GM12878 (cell line): ENCODE data around the gene SOBP. TPM values are rescaled to one million over a fixed set of nuclear protein-coding genes. Genes with fewer than 3 reads are reported as not detected.

Experiments
- ATAC-seq: fragments of 200-7000 bp; cut with Tn5 transposase; 3 replicates; pipeline ENCODE4 v1.9.1; 2020; ENCODE audit warnings: mild to moderate bottlenecking, moderate library complexity
- BruUV-seq: library from RNA; stranded (reverse); fragments of 400-500 nt; replicated peaks from 2 replicates; lab custom pipeline; 2021; lab: Mats Ljungman, UMichigan
- CTCF ChIA-PET: fragments of 300-600 bp; sonication (Branson Sonifier 250); formaldehyde crosslinking; extraction: SDS; loops from one replicate; lab custom pipeline; 2021; ENCODE audit warnings: inconsistent platforms; lab: Yijun Ruan, JAX
- POLR2A ChIA-PET: fragments of 350-600 bp; formaldehyde crosslinking; extraction: SDS; loops from one replicate; lab custom pipeline; 2021; ENCODE audit warnings: inconsistent platforms; lab: Charles Lee
- RAD21 ChIA-PET: fragments of 300-600 bp; sonication (Branson Sonifier 250); formaldehyde crosslinking; loops from one replicate; lab custom pipeline; 2023; ENCODE audit warnings: antibody characterized with exemption; ENCODE audit not compliant: unreplicated experiment; lab: Charles Lee
- SMC1A ChIA-PET: fragments of 300-600 bp; sonication (Branson Sonifier 250); formaldehyde crosslinking; loops from one replicate; lab custom pipeline; 2023; ENCODE audit not compliant: unreplicated experiment, uncharacterized antibody; lab: Charles Lee
- DNase-seq: peaks from one replicate; pipeline ENCODE4 v3.0.0-alpha.2; 2011; ENCODE audit warnings: low read depth, low spot score
- FAIRE-seq: peaks from 3 replicates; lab custom pipeline; 2011; peaks lifted over from hg19 to GRCh38; lab: Jason Lieb, UNC
- H2AFZ ChIP-seq: 2 replicates; pipeline ENCODE4 v1.6.0; 2011; ENCODE audit warnings: low read depth, low read length, control low read depth; ENCODE audit not compliant: control insufficient read depth
- H3K27ac ChIP-seq: 2 replicates; pipeline ENCODE4 v1.5.1; 2011; ENCODE audit warnings: control low read depth; ENCODE audit not compliant: control insufficient read depth, insufficient read depth
- H3K27me3 ChIP-seq, 2 experiments: replicated peaks in 1 of 2; 2 replicates each; pipeline versions ENCODE4 v1.6.0 to v1.6.1; 2011; ENCODE audit warnings: low read length in 1 of 2; ENCODE audit not compliant: control insufficient read depth in 2 of 2, insufficient read depth in 2 of 2
- H3K36me3 ChIP-seq, 2 experiments: 2 replicates each; pipeline ENCODE4 v1.5.1; 2011; ENCODE audit warnings: low read length in 1 of 2; ENCODE audit not compliant: control insufficient read depth in 2 of 2, insufficient read depth in 2 of 2
- H3K4me1 ChIP-seq: 2 replicates; pipeline ENCODE4 v1.6.1; 2011; ENCODE audit warnings: mild to moderate bottlenecking, low read length, moderate library complexity, mixed read lengths; ENCODE audit not compliant: control insufficient read depth, insufficient read depth
- H3K4me2 ChIP-seq: 2 replicates; pipeline ENCODE4 v1.6.0; 2011; ENCODE audit warnings: control low read depth; ENCODE audit not compliant: control insufficient read depth, insufficient read depth
- H3K4me3 ChIP-seq: fragments of 200-600 bp; sonication (generic); 2 replicates; pipeline ENCODE4 v1.5.1; 2016
- H3K79me2 ChIP-seq: 2 replicates; pipeline ENCODE4 v1.6.0; 2011; ENCODE audit warnings: low read length; ENCODE audit not compliant: control insufficient read depth, insufficient read depth
- H3K9ac ChIP-seq: 2 replicates; pipeline ENCODE4 v1.8.0; 2011; ENCODE audit warnings: low read length, control low read depth, mixed read lengths; ENCODE audit not compliant: control insufficient read depth, insufficient read depth
- H3K9me3 ChIP-seq: replicated peaks from 3 replicates; pipeline ENCODE4 v1.5.1; 2011; ENCODE audit warnings: mild to moderate bottlenecking, low read length; ENCODE audit not compliant: control insufficient read depth, insufficient read depth
- H4K20me1 ChIP-seq: 2 replicates; pipeline ENCODE4 v1.6.0; 2011; ENCODE audit not compliant: control insufficient read depth, insufficient read depth
- ATF7 ChIP-seq: fragments of 450-650 bp; IDR thresholded peaks from 2 replicates; pipeline ENCODE4 v1.6.1; 2016; ENCODE audit warnings: low read depth, mild to moderate bottlenecking
- BACH1 ChIP-seq: fragments of 450-650 bp; IDR thresholded peaks from 2 replicates; pipeline ENCODE4 v1.6.1; 2017; ENCODE audit warnings: mild to moderate bottlenecking, borderline replicate concordance
- CHD2 ChIP-seq: IDR thresholded peaks from 2 replicates; pipeline ENCODE4 v1.6.1; 2011; ENCODE audit warnings: low read depth, low read length, improper control_type of control experiment, borderline replicate concordance
- E4F1 ChIP-seq: fragments of 450-650 bp; IDR thresholded peaks from 2 replicates; pipeline ENCODE4 v1.6.1; 2018; ENCODE audit warnings: borderline replicate concordance, mild to moderate bottlenecking; ENCODE audit not compliant: partially characterized antibody
- ESRRA ChIP-seq: IDR thresholded peaks from 2 replicates; pipeline ENCODE4 v1.6.1; 2012; ENCODE audit warnings: mild to moderate bottlenecking, low read length, improper control_type of control experiment
- EZH2 ChIP-seq: IDR thresholded peaks from 2 replicates; pipeline ENCODE4 v1.6.1; 2012; ENCODE audit warnings: low read depth, mild to moderate bottlenecking, control low read depth, inconsistent platforms, low read length, borderline replicate concordance; ENCODE audit not compliant: control insufficient read depth
- POLR2AphosphoS2 ChIP-seq: IDR thresholded peaks from 2 replicates; pipeline ENCODE4 v1.6.1; 2011; ENCODE audit warnings: low read depth, mild to moderate bottlenecking, low read length, improper control_type of control experiment, moderate library complexity
- ZBTB33 ChIP-seq: fragments of 450-650 bp; IDR thresholded peaks from 2 replicates; pipeline ENCODE4 v1.6.1; 2017; ENCODE audit warnings: mild to moderate bottlenecking
- ZNF274 ChIP-seq: IDR thresholded peaks from one replicate; pipeline ENCODE4 v1.8.0; 2011; ENCODE audit not compliant: insufficient read length, insufficient read depth
- ZNF592 ChIP-seq: fragments of 450-650 bp; IDR thresholded peaks from 2 replicates; pipeline ENCODE4 v1.6.1; 2017; ENCODE audit warnings: mild to moderate bottlenecking, moderate library complexity
- ZSCAN29 ChIP-seq: fragments of 450-650 bp; IDR thresholded peaks from 2 replicates; pipeline ENCODE4 v1.6.1; 2017; ENCODE audit warnings: mild to moderate bottlenecking, moderate library complexity
- WGBS: methylation state at CpG from one replicate; pipeline ENCODE4 v1.1.6; 2016; ENCODE audit warnings: low lambda C conversion rate; ENCODE audit not compliant: insufficient replicate concordance, insufficient coverage; ENCODE audit errors: missing lambda C conversion rate; 5-methylcytosine and 5-hydroxymethylcytosine counted together
- in situ Hi-C: fragments of 300-500 bp; cut with MboI; formaldehyde crosslinking; loops from 9 replicates; pipeline ENCODE4 v1.14.3; 2018; ENCODE audit warnings: mixed read lengths
- intact Hi-C: fragments of 100-400 bp; cut with micrococcal nuclease; formaldehyde crosslinking; loops from one replicate; pipeline ENCODE4 v1.14.2; 2022; ENCODE audit not compliant: unreplicated experiment
- polyA plus RNA-seq, 11 experiments: library from polyadenylated mRNA; depleted of rRNA in 4 of 11; unstranded in 6 of 11; stranded (reverse) in 5 of 11; fragments of >200 nt; fragmentation: Nextera tagmentation in 4 of 11; fragmentation: Illumina TruSeq in 1 of 11; extraction: Ambion mirVana in 4 of 11; extraction: Trizol in 1 of 11; gene quantifications; 1 replicate in 1 of 11; 2 replicates in 10 of 11; pipeline versions ENCODE4 v1.2.1 to v1.2.3, GENCODE V29; 2011 to 2016; ENCODE audit warnings: inconsistent platforms in 2 of 11, missing spikeins in 2 of 11, low read depth in 1 of 11
- total RNA-seq, 4 experiments: library from RNA; depleted of rRNA in 3 of 4; stranded (reverse); fragments of >200 nt in 3 of 4; fragmentation: Illumina TruSeq in 1 of 4; extraction: Trizol in 1 of 4; gene quantifications; 2 replicates each; pipeline versions ENCODE4 v1.2.1 to v1.2.3, GENCODE V29; 2013 to 2021

SOBP gene
- total and polyA plus RNA-seq, 10 of the 15 experiments (the other 5 are each of a cell fraction or from before 2014, with no cell fraction given), result 0.49 to 1.9 (median 0.78) TPM

- no peak for TF ChIP-seq BACH1
Measured at GRCh38 chr6:107546691-107547450, 57.0 kb downstream of the SOBP start (continued).

- BruUV-seq, result no TSS peak
- H3K4me2 ChIP-seq, result no peak overlapping the region
- H3K36me3 ChIP-seq, result no peaks in the 10 kb centered on the region
- no peaks in the 10 kb centered on the region for H3K9me3 ChIP-seq
- DNase-seq, result no peak
- no peaks in the 10 kb centered on the region for H4K20me1 ChIP-seq
- H3K27ac ChIP-seq, result no peak overlapping the region
- intact Hi-C loops, result no loop called here
- in situ Hi-C loops, result no loop called here
- ChIA-PET CTCF (no interaction called here), POLR2A (no interaction called here), SMC1A (no interaction called here), RAD21 (no interaction called here)
- H3K79me2 ChIP-seq, result no peaks in the 10 kb centered on the region
- H3K9ac ChIP-seq, result no peak overlapping the region
- WGBS, result 21% methylated on average over 2 of the region's 2 CpGs
- H3K4me1 ChIP-seq, result peaks cover 3% of the 10 kb centered on the region; the same call in 1 of the 2 replicates
- H3K27me3 ChIP-seq, result no peaks in the 10 kb centered on the region; a peak in 1 of 4 replicates
- no peak for ATAC-seq
- H3K4me3 ChIP-seq, result no peak overlapping the region
- no peak for FAIRE-seq
- no peak overlapping the region for H2AFZ ChIP-seq
- TF ChIP-seq ZSCAN29 (no peak), ATF7 (no peak), ZBTB33 (no peak), POLR2AphosphoS2 (no peak), EZH2 (no peak), ZNF274 (no peak), ZNF592 (no peak), E4F1 (no peak), ESRRA (no peak), CHD2 (no peak)
Measured at GRCh38 chr6:107547451-107547840, 57.5 kb downstream of the SOBP start.
